DND-41 (cell line): ENCODE results near the gene RTP1.

Experiments
- CTCF ChIP-seq: IDR thresholded peaks from 2 replicates; pipeline ENCODE4 v1.5.1; 2012; ENCODE audit warnings: borderline replicate concordance, low read length, moderate library complexity, mild to moderate bottlenecking; ENCODE audit not compliant: poor library complexity, severe bottlenecking; ENCODE audit errors: extremely low read depth
- EZH2 ChIP-seq: IDR thresholded peaks from 3 replicates; pipeline ENCODE4 v1.6.1; 2012; ENCODE audit warnings: borderline replicate concordance, low read depth, mild to moderate bottlenecking, moderate library complexity, low read length, inconsistent platforms; ENCODE audit not compliant: severe bottlenecking

GRCh38 chr3:187236962-187237361, 39.7 kb downstream of the RTP1 start:
- TF ChIP-seq EZH2 = no peak
- no peak for TF ChIP-seq CTCF
